Measurements from ENCODE around the gene POLG2. TPM values are rescaled to one million over a fixed set of nuclear protein-coding genes. Genes with fewer than 3 reads are reported as not detected.
"Not testable (repeated sequence)": the region's sequence is repeated elsewhere in the genome, so short reads cannot be mapped to it uniquely, and the experiment has no call there.

Gene POLG2
- total and polyA plus RNA-seq, 10 of the 15 experiments (the other 5 are each of a cell fraction or from before 2014, with no cell fraction given) = 10.2 to 27.7 (median 22.2) TPM

- no peak overlapping the region for H2AFZ ChIP-seq (ENCODE audit: control insufficient read depth, low read depth, low read length)
- CTCF ChIA-PET = no interaction called here
- in situ Hi-C loops (cut with MboI) (no loop called here), intact Hi-C loops (cut with micrococcal nuclease; ENCODE audit: unreplicated experiment) (no loop called here)
- H3K27me3 ChIP-seq (replicated peaks in 1 of 2; ENCODE audit: control insufficient read depth in 2 of 2, insufficient read depth in 2 of 2, low read length in 1 of 2) = no peaks in the 10 kb centered on the region
- POLR2A ChIA-PET = interaction anchor here (0.9 kb wide), 1 partner anchor 45 kb away, joined by 3 read pairs; the partner anchor contains the start of gene DDX5
- no peak for FAIRE-seq
- no peak overlapping the region for H3K27ac ChIP-seq (ENCODE audit: control insufficient read depth, insufficient read depth)
- no TSS peak for BruUV-seq (replicated peaks)
- no peaks in the 10 kb centered on the region for H3K79me2 ChIP-seq (ENCODE audit: control insufficient read depth, insufficient read depth, low read length)
- H3K4me3 ChIP-seq = no peak overlapping the region
- peaks cover 16% of the 10 kb centered on the region for H3K4me1 ChIP-seq (ENCODE audit: control insufficient read depth, insufficient read depth, low read length)
- no peaks in the 10 kb centered on the region; the same call in 2 of the 3 replicates for H3K9me3 ChIP-seq (replicated peaks; ENCODE audit: control insufficient read depth, insufficient read depth, low read length)
- RAD21 ChIA-PET (ENCODE audit: unreplicated experiment) = no interaction called here
- TF ChIP-seq PML (IDR thresholded peaks at IDR 0.05; ENCODE audit: low read length) (no peak), MLLT1 (IDR thresholded peaks at IDR 0.05) (no peak), RELB (IDR thresholded peaks at IDR 0.05; ENCODE audit: low read depth) (no peak), FOS (IDR thresholded peaks at IDR 0.05; ENCODE audit: borderline replicate concordance, extremely low read depth, insufficient read length) (no peak), HDAC2 (IDR thresholded peaks at IDR 0.05) (no peak), CBFB (IDR thresholded peaks at IDR 0.05; ENCODE audit: low read depth) (no peak), PAX8 (IDR thresholded peaks at IDR 0.05) (no peak), SPI1 (IDR thresholded peaks at IDR 0.05; ENCODE audit: borderline replicate concordance, insufficient read depth, low read depth, low read length) (no peak)
- WGBS (ENCODE audit: insufficient coverage, insufficient replicate concordance, low lambda C conversion rate, missing lambda C conversion rate) = 78% methylated on average over 8 of the region's 8 CpGs
- H4K20me1 ChIP-seq (ENCODE audit: control insufficient read depth, insufficient read depth) = no peaks in the 10 kb centered on the region
- no peak overlapping the region for H3K4me2 ChIP-seq (ENCODE audit: control insufficient read depth, insufficient read depth)
- DNase-seq (ENCODE audit: low read depth, low spot score) = no peak
- no peak overlapping the region for H3K9ac ChIP-seq (ENCODE audit: control insufficient read depth, insufficient read depth, low read length)
- ATAC-seq = no peak
- no peaks in the 10 kb centered on the region for H3K36me3 ChIP-seq (ENCODE audit: control insufficient read depth in 2 of 2, insufficient read depth in 2 of 2, low read length in 1 of 2)
- SMC1A ChIA-PET (ENCODE audit: uncharacterized antibody, unreplicated experiment) = interaction anchor here (1.2 kb wide), 1 partner anchor 40 kb away, joined by 4 read pairs; no protein-coding TSS in a partner anchor
Measured at GRCh38 chr17:64460955-64461354, 35.9 kb downstream of the POLG2 start.

- H3K9me3 ChIP-seq (replicated peaks; ENCODE audit: control insufficient read depth, insufficient read depth, low read length); RAD21 ChIA-PET (ENCODE audit: unreplicated experiment); FAIRE-seq; intact Hi-C loops (cut with micrococcal nuclease; ENCODE audit: unreplicated experiment); BruUV-seq (replicated peaks); SMC1A ChIA-PET (ENCODE audit: uncharacterized antibody, unreplicated experiment); H3K4me2 ChIP-seq (ENCODE audit: control insufficient read depth, insufficient read depth); in situ Hi-C loops (cut with MboI); H3K27me3 ChIP-seq (replicated peaks in 1 of 2; ENCODE audit: control insufficient read depth in 2 of 2, insufficient read depth in 2 of 2, low read length in 1 of 2); H3K9ac ChIP-seq (ENCODE audit: control insufficient read depth, insufficient read depth, low read length); H3K27ac ChIP-seq (ENCODE audit: control insufficient read depth, insufficient read depth); H4K20me1 ChIP-seq (ENCODE audit: control insufficient read depth, insufficient read depth); H3K36me3 ChIP-seq (ENCODE audit: control insufficient read depth in 2 of 2, insufficient read depth in 2 of 2, low read length in 1 of 2); ATAC-seq; H3K79me2 ChIP-seq (ENCODE audit: control insufficient read depth, insufficient read depth, low read length); CTCF ChIA-PET; DNase-seq (ENCODE audit: low read depth, low spot score); H2AFZ ChIP-seq (ENCODE audit: control insufficient read depth, low read depth, low read length); H3K4me3 ChIP-seq: not testable (repeated sequence)
- POLR2A ChIA-PET = interaction anchor here (0.9 kb wide), 1 partner anchor 46 kb away, joined by 3 read pairs; the partner anchor contains the start of gene DDX5
- peaks cover 20% of the 10 kb centered on the region for H3K4me1 ChIP-seq (ENCODE audit: control insufficient read depth, insufficient read depth, low read length)
- 82% methylated on average over 7 of the region's 7 CpGs for WGBS (ENCODE audit: insufficient coverage, insufficient replicate concordance, low lambda C conversion rate, missing lambda C conversion rate)
Measured at GRCh38 chr17:64459818-64460217, 37.0 kb downstream of the POLG2 start.

Measured in GM12878 (cell line).